GM12873 (cell line): ENCODE data around the gene KRTAP4-7.
"Not testable (repeated sequence)": the region's sequence is repeated elsewhere in the genome, so short reads cannot be mapped to it uniquely, and the experiment has no call there.

Experiments
- TF ChIP-seq, protein P1 (sequence below): IDR thresholded peaks from 2 replicates; pipeline ENCODE4 v1.5.1; 2012; ENCODE audit warnings: low read depth, mild to moderate bottlenecking, moderate library complexity, low read length, control low read depth; ENCODE audit not compliant: insufficient read depth; ENCODE audit errors: missing control alignments

KRTAP4-7 gene

DNA sequence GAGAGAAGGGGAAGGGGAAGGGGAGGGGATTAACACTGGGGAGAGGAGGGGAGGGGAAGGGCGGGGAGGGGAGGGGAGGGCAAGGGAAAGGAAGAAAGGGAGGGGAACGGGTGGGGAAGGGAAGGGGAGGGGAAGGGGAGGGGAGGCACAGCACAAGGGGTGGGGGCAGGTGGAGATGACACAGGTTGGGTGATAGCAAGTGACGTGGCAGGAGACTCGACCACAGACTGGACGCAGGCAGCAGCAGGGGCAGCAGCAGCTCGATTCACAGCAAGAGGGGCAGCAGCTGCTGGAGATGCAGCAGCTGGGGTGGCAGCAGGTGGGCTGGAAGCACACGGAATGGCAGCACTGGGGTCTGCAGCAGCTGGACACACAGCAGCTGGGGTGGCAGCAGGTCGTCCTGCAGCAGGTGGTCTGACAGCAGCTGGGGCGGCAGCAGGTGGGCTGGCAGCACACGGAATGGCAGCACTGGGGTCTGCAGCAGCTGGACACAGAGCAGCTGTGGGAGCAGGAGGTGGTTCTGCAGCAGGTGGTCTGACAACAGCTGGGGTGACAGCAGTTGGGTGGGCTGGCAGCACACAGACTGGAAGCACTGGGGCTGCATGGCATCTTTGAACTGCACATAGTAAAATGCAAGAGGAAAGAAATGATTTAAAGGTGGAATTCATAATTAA is 17.8 kb downstream of the KRTAP4-7 start, which contains the start of gene KRTAP4-16:
KRTAP4-16 (minus strand) TSS at position 624 of the 674 bp plus-strand sequence; CDS start at position 624, 0 bp downstream.
- TF ChIP-seq, protein P1, sequence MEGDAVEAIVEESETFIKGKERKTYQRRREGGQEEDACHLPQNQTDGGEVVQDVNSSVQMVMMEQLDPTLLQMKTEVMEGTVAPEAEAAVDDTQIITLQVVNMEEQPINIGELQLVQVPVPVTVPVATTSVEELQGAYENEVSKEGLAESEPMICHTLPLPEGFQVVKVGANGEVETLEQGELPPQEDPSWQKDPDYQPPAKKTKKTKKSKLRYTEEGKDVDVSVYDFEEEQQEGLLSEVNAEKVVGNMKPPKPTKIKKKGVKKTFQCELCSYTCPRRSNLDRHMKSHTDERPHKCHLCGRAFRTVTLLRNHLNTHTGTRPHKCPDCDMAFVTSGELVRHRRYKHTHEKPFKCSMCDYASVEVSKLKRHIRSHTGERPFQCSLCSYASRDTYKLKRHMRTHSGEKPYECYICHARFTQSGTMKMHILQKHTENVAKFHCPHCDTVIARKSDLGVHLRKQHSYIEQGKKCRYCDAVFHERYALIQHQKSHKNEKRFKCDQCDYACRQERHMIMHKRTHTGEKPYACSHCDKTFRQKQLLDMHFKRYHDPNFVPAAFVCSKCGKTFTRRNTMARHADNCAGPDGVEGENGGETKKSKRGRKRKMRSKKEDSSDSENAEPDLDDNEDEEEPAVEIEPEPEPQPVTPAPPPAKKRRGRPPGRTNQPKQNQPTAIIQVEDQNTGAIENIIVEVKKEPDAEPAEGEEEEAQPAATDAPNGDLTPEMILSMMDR: no peak

DNA sequence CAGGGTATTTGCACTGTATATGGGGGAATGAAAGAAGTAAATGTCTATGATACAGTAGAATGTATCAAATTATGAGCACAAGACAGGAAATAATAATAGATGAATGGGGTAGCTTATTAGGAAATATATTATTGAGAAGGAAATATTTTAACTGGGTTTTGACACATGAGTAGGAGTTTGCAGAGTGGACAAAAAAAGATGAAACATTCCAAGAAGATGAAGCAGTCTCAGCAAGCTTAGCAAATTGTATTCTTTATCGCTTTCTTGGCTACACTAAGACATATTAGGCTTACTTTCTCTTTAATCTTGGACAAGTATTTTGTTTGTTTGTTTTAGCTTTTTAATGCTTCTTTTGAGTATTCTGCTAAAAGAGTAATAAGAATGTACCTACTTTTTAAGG is 19.9 kb downstream of the KRTAP4-7 start:
- TF ChIP-seq, protein P1: no peak

DNA sequence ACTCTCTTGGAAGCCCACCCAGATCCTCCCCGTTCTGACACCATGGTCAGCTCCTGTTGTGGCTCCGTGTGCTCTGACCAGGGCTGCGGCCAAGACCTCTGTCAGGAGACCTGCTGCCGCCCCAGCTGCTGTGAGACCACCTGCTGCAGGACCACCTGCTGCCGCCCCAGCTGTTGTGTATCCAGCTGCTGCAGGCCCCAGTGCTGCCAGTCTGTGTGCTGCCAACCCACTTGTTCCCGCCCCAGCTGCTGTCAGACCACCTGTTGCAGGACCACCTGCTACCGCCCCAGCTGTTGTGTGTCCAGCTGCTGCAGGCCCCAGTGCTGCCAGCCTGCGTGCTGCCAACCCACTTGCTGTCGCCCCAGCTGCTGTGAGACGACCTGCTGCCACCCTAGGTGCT is 21.4 kb downstream of the KRTAP4-7 start, which contains the start of gene KRTAP4-9:
KRTAP4-9 (plus strand) TSS at position 43 of the 400 bp plus-strand sequence; CDS start at position 43, 0 bp downstream.
- TF ChIP-seq, protein P1: not testable (repeated sequence)

DNA sequence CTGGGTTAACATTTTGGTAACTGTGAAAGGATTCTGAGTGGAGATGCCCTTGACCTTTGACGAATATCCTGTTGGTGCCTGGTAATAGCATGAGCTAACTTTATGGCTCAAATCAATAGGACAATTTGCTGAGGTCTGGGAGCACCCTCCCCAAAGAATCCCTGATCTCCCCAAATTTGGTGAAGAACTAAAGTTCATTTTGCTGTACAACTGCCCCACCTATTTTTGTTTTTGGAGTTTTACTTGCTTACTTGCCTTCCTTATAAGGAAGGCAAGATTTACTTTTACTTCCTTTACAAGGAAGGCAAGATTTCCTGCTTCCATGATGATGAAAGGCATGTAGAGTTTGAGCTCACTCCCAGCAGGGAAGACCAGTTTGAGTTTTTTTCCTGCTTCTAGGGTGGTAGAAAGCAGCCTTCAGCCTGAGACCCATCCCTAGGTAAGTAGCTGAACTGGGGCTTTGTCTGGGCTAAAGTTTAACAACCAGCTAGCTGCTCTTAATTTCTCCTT is 24.0 kb downstream of the KRTAP4-7 start:
- TF ChIP-seq, protein P1: no peak

DNA sequence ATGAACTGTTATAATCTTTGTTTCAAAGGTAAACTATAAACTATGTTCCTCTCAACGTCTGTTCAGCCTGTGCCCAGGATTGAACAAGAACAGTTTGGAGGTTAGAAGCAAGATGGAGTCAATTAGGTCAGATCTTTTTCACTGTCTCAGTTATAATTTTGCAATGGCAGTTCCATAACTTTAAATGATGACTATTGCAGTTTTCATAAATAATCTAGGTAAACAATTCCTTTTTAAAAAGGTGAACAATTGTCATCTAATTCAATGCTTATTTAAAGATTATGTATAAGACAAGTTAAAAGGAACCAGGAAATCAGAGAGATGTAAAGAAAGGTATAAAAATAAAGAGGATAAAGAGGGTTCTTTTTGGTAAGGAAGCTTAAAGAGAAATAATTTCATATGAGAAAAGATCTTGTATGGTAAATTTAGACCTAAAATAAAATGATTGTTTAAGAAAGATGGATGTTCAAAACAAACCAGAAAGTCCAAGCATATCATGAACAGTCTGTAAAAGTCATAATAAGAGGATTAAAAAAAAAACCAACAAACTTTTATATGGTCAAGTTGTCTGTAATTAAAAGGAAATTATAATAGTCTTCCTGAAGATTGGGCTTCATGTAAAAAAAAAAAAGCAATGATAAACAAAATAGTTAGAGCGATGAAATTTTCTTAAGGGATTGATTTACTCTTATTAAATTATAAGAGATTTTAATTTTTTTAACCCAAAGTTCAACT is 27.4 kb downstream of the KRTAP4-7 start:
- TF ChIP-seq, protein P1: no peak

DNA sequence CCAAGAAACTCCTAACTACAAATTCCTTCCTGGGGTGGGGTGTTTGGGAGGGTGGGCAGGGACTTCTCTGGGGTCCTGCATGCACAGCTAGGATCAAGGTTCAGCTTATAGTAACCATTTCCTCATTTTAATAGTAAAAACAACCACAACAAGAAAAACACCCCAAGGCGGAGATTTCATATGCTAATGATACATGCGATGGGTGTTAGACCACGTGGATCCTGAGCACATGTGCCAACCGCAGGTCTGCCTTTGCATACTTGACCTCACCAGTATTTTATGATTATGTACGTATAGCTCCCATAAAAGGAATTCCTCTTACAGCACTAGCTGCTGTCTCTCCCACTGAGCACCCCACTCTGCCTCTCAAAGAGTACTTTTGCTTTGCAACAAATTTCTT is 32.3 kb downstream of the KRTAP4-7 start:
- TF ChIP-seq, protein P1: no peak

DNA sequence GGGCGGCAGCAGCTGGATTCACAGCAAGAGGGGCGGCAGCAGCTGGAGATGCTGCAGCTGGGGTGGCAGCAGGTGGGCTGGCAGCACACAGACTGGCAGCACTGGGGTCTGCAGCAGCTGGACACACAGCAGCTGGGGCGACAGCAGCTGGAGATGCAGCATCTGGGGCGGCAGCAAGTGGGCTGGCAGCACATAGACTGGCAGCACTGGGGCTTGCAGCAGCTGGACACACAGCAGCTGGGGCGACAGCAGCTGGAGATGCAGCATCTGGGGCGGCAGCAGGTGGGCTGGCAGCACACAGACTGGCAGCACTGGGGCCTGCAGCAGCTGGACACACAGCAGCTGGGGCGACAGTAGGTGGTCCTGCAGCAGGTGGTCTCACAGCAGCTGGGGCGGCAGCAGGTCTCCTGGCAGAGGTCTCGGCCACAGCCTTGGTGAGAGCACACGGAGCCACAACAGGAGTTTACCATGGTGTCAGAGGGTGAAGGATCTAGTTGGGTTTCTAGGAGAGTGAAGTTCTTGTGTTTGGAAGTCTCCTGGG is 34.0 kb downstream of the KRTAP4-7 start, which contains the start of gene KRTAP4-11:
KRTAP4-11 (minus strand) TSS at position 528 of the 541 bp plus-strand sequence; CDS start at position 470, 58 bp downstream.
- TF ChIP-seq, protein P1: not testable (repeated sequence)
